UCSD-AML1 (cell line): ENCODE results near the gene ALOXE3.

Experiments
- DNase-seq: peaks from one replicate; lab custom pipeline; 2025; ENCODE audit not compliant: unreplicated experiment; lab: John Stamatoyannopoulos, UW

ALOXE3 gene

DNA sequence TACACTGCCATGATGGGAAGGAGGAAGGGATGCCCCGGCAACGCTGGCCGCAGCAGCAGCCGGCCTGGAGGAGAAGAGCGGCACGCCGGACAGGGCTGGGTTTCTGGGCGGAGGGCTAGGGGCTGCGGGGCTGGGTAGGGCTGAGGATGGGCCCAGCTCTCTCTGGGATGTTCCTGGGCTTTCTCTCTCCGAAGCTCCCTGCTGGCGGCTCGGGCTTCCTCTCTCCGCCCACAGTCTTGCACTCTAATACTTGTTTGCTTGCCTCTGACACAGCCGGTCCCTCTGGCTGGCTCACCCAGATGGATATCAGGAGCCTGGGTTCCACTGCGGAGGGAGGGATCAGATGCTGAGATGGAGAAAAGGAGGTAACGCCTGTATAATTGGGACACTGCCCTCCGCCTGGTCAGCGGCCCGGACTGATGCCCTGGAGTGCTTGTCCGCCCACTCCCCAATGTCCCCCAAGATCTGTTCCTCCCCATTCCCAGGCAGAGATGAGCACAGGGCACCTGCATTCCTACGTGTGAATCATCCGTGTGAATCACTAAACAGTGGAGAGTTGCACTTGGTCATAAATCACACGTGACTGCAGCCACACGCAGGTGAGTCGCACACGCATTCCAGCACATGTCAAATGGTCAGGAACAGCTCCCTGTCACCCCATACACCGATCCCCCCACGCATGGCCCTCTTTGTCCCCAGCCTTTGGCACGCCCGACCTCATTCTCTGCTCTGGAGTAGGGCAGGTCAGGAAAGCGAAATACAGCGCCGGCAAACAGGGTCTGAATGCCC lies at the start of gene ALOXE3:
Gene ALOXE3, minus strand, starts transcription at position 535 of the 789 bp plus-strand sequence. Its CDS starts 524 bp downstream, at position 11.
- DNase-seq, result no peak

DNA sequence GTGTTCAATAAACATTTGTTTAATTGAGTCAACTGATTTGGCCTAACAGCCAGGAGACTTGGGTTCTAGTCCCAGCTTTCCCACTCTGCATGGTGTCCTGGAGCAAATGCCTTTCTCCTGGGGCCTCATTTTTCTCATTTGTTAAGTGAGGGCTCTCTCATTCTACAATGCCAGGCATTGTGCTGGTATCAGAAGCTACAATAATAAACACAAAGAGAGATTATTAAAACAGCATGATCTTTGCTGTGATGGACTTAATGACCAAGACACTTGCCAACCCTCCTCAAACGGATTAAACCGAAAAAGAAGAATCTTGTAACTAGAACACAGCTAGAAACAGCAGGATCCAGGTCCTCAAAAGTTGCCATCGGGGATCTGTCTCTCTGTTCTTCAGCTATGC lies 49.2 kb upstream of the ALOXE3 start:
- no peak for DNase-seq

DNA sequence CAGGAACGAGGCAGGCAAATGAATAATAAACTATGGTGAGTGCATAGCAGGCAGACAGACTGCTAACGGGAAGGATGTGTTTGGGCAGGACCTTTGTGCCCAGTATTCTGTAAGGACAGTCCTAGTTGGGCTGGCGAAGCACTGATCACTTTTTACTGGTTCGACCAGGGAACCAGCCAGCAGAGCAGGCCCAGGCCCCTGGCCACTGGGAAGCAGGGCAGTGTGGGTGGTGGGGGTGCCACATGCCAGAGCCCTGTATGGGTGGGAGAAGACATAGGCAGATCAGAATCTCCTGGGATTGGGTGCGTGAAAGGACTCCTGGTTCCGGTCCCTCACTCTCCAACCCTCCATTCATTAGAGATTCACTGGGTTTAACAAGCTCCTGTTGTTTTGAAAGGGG lies 48.4 kb upstream of the ALOXE3 start:
- no peak for DNase-seq

DNA sequence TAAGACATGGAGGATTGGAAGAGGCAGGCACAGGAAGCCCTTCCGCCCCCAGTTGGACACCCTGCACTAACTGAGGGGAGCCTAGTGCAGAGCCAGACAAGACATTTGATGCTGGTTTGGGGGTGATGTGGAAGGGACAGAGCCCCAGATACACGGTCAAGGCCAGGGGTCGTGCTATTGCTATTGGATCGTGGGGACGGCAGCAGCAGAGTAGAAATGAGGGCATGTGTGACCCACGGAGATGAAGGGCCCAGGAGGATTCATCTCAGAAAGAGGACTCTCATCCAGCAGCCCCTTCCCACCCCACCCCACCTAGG lies 46.5 kb upstream of the ALOXE3 start:
- no peak for DNase-seq

DNA sequence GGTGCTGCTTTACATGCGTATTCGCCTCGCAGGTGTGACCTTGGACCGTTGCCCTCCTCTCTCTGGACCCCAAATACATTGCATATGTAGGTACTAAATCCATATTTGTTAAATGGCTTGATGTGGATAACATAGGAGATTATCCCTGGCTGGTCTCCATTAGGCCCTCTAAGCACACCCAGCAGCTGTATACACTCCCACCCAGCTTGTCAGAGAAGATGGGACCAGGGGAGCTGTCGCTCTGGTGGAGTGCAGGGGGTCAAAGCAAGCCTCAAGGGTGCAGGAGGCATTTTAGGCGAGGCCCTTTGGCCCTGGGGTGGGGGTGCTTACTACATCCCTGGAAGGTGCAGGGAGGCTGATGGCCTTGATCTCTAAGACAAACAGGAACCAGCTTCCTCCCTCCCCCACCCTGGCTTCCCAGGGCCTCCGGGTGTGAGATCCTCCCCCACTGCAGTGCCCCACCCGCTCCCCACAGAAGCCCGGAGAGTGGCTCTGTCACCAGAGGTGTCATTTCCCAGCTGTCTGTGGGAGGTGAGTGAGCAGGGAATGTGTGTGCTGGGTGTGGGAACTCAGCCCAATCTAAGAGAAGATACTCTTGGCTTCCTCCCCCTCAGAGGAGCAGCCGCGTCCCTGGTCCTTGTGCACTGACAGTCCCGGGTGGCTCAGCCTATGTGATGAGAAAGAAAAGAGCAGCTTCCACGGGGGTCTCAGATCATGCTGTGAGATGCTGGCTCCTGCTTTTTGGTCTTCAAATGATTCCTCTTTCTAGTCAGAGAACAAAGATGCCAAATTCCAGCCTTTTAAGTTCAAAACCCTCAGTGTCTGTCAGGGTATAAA lies 45.9 kb upstream of the ALOXE3 start:
- peak; percentile 88 for DNase-seq

DNA sequence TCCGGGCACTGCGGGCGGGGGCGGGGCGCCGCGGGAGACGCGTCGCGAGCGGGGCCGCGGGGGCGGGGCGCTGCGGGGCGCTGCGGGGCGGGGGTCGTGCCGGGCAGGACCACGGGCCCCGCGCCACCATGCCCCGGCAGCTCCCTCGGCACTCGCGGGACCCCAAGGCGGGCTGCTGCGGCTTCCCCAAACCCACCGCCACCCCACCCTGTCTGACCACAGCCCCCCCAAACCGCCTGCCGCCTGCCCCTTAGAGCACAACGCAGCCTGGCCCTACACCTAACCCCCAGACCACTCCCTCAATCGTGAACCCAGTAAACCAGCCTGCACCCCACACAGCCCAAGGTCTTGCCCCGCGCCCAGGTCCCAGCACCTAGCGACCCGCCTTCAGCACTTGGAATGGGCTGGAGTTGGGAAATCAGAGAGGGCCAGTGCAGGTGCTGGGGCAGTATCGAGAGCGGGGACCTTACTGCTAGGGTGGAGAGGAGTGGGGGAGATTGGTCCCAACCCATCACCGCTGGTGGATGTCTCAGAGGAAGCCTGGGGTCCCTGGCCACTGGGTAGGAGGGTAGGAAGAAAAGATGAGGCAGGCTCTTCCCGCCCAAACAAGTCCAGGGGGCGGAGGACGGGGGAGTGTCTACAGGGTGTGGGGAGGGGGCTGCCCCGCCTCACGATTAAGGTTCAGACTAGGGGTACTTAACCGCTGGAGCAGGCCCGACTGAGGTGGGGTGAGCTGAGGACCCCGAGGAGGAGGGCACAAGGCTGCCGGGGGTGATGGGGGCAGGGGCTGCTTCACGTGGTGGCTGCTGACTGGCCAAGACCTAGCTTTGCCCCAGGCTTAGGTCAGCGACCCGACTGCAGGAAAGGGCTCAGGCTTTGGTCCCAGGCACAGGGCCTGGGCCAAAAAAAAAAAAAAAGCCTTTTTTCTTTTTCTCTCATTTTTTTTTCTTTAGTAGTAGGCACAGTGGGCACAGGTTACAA lies 45.0 kb upstream of the ALOXE3 start:
- DNase-seq, result no peak

DNA sequence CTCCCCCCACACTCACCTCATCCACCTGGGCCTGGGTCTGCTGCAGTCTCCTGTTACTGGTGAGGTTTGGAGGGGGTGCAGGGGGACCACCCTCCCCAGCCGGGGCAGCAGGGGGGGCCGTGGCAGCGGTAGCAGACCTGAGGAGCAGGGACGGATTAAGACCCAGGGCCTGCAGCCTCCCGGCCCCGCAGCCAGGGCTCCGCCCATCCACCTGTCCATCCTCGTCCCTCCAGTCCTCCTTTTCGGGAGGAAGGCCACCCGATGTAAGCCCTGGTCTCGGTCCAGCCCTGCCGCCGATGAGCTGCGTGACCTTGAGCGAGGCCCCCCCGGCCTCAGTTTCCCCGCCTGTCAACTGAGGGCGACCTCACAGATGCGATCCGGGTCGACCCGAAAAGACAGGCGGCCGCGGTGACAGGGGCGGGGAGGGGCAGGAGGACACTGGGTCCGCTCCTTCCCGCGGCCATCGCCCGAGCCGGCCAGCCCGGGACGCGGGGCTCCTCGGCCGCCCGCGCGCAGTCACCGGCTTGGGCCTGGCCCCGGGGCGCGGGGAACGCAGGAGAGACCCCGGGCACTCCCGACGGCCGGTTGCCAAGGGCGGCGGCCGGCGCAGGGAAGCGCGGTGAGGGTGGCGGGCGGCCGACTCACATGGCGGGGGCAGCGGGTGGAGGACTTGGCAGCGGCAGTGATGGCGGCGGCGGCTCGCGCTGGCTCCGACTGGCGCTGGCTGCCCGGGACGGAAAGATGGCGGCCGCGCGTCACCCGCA lies 44.1 kb upstream of the ALOXE3 start, which contains the start of gene VAMP2:
Gene VAMP2, minus strand, starts transcription at position 716 of the 764 bp plus-strand sequence. Its CDS starts 69 bp downstream, at position 647.
- DNase-seq, result peak; percentile 79

DNA sequence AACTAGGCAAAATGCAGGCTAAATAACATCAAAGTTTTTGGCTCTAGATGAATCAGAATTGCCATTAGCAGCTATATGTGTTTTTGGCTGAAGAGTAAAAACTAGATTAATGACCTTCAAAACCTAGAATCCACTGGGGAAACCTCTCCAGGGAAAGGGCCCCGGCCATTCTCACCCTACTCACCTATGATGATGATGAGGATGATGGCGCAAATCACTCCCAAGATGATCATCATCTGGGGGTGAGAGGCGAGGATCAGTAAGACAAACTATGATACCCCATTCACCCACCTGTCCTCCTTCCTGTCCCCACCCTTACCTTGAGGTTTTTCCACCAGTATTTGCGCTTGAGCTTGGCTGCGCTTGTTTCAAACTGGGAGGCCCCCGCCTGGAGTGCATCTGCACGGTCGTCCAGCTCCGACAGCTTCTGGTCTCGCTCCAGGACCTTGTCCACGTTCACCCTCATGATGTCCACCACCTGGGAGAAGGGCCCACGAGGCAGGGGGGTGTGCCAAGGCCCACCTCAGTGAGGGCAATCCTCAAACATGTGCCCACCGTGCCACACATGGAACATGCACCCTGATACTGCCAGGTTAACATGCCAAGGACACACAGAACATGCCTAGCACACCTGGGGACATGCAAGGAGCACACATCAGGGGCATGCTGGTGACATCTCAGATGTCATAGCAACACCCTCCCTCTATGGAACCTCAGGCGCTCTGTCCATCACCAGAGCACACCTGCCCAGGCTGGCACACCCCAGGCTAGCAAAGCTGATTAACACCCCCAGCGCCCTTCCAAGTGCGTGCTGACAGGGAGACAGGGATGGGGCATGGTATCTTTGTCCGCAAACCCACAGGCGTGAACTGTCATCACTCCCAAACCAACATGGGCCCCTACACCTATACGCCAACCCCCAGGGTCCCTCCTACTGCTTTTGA lies 43.2 kb upstream of the ALOXE3 start:
- no peak for DNase-seq

- DNase-seq, result no peak
Measured at GRCh38 chr17:8160741-8161221, 42.5 kb upstream of the ALOXE3 start.

DNA sequence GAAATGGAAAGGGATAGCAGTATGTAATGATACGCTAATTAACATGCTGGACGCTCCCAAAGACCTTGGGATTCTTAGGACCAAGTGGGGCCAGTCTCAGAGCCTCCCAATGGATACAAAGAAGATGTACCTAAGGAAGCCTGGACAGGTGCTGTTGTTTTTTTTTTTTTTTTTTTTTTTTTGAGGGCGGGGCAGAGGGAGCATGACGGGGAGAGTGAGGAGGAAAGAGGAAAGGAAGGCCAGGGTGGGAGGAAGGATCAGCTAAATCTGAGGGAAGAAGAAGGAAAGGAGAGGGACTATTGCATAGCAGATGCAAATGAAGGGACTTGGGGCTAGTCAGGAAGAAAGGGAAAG lies 41.9 kb upstream of the ALOXE3 start:
- no peak for DNase-seq

DNA sequence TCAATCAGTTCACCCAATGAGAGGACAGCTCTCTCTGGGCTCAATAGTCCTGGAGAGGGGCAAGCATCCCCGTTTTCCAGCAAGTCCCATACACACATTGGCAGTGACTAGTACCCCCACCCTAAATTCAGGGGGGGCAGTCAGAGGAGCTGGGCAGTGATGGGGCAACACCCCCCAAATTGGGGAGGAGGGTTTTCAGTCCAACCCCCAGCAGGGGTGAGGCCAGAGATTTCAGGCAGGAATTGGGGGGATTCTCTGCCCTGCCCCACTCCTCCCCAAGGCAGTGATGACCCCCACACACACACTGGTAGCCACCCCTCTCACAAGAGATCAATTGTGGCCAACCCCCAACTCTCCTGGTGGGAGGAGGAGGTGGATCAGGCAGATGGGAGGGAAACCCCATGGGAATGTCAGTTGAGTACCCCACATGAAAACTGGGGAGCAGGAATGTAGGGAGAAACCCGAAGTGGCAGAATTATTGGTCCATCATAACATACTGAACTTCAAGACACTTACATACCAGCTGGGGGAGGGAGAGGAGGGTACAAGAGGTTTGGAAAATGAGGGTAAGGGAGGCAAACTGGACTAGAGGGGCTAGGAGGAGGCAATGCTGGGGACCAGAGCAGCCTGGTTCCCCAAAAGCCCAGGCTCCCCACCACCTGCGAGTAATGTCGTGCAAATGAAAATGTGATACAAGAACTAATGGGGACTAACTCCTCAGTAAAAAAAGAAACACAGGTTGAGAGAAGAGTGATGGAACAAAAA lies 41.3 kb upstream of the ALOXE3 start:
- DNase-seq, result no peak

DNA sequence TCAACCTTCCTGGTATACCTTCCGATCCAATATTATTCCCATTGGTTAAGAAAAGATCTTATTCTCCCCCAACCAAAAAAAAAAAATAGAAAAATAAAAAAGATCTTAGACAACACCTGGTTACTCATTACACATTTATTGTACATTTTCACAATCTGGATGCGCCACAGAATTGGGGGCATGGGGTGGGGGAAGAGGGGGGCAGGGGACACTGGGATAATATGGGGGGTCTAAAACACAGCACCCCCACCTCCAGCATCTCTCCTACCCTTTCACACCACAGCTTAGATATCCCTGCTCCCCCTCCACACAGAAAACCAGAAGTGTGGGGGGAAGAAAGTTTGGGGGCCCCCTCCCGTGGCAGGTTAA lies 40.7 kb upstream of the ALOXE3 start:
- no peak for DNase-seq

- peak; percentile 84 for DNase-seq
Measured at GRCh38 chr17:8158267-8159031, 40.1 kb upstream of the ALOXE3 start.

GRCh38 chr17:8156246-8156992 lies 38.1 kb upstream of the ALOXE3 start:
- DNase-seq, result peak; percentile 100

GRCh38 chr17:8155996-8156245 lies 37.6 kb upstream of the ALOXE3 start:
- DNase-seq, result no peak

- no peak for DNase-seq
Measured at GRCh38 chr17:8155231-8155995, 37.1 kb upstream of the ALOXE3 start.
